GM23338 (cell line): ENCODE measurements around the gene PHTF1. TPM values are rescaled to one million over a fixed set of nuclear protein-coding genes. Genes with fewer than 3 reads are reported as not detected.

Experiments used
- ATAC-seq: fragments of 200-7000 bp; cut with Tn5 transposase; 3 replicates; pipeline ENCODE4 v1.9.1; 2020
- DNase-seq: peaks from one replicate; pipeline ENCODE4 v3.0.0-alpha.2; 2015; ENCODE audit warnings: low spot score
- H2AFZ ChIP-seq: fragments of 200-600 bp; sonication (generic); 2 replicates; pipeline ENCODE4 v1.8.0; 2016; ENCODE audit warnings: antibody characterized with exemption, mild to moderate bottlenecking, moderate library complexity
- H3F3A ChIP-seq: fragments of 200-600 bp; sonication (generic); replicated peaks from 2 replicates; pipeline ENCODE4 v1.8.0; 2017; ENCODE audit warnings: antibody characterized with exemption, mixed run types, low read depth
- H3K27ac ChIP-seq: fragments of 200-600 bp; sonication (generic); 2 replicates; pipeline ENCODE4 v1.6.1; 2016; ENCODE audit warnings: low read depth
- H3K27me3 ChIP-seq: fragments of 200-600 bp; sonication (generic); 2 replicates; pipeline ENCODE4 v1.8.0; 2016; ENCODE audit warnings: mild to moderate bottlenecking, mixed run types, moderate library complexity; ENCODE audit not compliant: insufficient read depth
- H3K36me3 ChIP-seq: fragments of 200-600 bp; sonication (generic); 2 replicates; pipeline ENCODE4 v1.8.0; 2016; ENCODE audit warnings: mild to moderate bottlenecking; ENCODE audit not compliant: insufficient read depth
- H3K4me1 ChIP-seq: fragments of 200-600 bp; sonication (generic); 2 replicates; pipeline ENCODE4 v1.8.0; 2016; ENCODE audit warnings: mild to moderate bottlenecking, moderate library complexity; ENCODE audit not compliant: insufficient read depth
- H3K4me2 ChIP-seq: fragments of 200-600 bp; sonication (generic); 2 replicates; pipeline ENCODE4 v1.7.1; 2017; ENCODE audit warnings: mixed run types
- H3K4me3 ChIP-seq: fragments of 200-600 bp; sonication (generic); 2 replicates; pipeline ENCODE4 v1.6.1; 2016; ENCODE audit warnings: mixed run types
- H3K79me2 ChIP-seq: fragments of 200-600 bp; sonication (generic); replicated peaks from 2 replicates; pipeline ENCODE4 v1.8.0; 2017; ENCODE audit warnings: mild to moderate bottlenecking; ENCODE audit not compliant: insufficient read depth
- H3K9me2 ChIP-seq: fragments of 200-600 bp; sonication (generic); 2 replicates; pipeline ENCODE4 v1.8.0; 2017; ENCODE audit not compliant: insufficient read depth
- H4K20me1 ChIP-seq: fragments of 200-600 bp; sonication (generic); replicated peaks from 2 replicates; pipeline ENCODE4 v1.8.0; 2017; ENCODE audit warnings: mild to moderate bottlenecking; ENCODE audit not compliant: insufficient read depth
- H3K27ac Mint-ChIP-seq: 2 replicates; pipeline ENCODE4 v1.8.0; 2020; ENCODE audit warnings: inconsistent platforms, mild to moderate bottlenecking, moderate library complexity, mixed read lengths
- H3K27me3 Mint-ChIP-seq: 3 replicates; pipeline ENCODE4 v1.8.0; 2022; ENCODE audit warnings: low read depth, mild to moderate bottlenecking, moderate library complexity, mixed read lengths, inconsistent platforms; ENCODE audit not compliant: insufficient read depth, poor library complexity
- H3K36me3 Mint-ChIP-seq: 3 replicates; pipeline ENCODE4 v1.8.0; 2021; ENCODE audit warnings: low read depth, mild to moderate bottlenecking, inconsistent platforms, moderate library complexity, mixed read lengths
- H3K4me1 Mint-ChIP-seq: 3 replicates; pipeline ENCODE4 v1.8.0; 2020; ENCODE audit warnings: mild to moderate bottlenecking, inconsistent platforms, mixed read lengths
- H3K4me3 Mint-ChIP-seq: 3 replicates; pipeline ENCODE4 v1.8.0; 2021; ENCODE audit warnings: moderate library complexity, mild to moderate bottlenecking, inconsistent platforms, mixed read lengths
- H3K9me3 Mint-ChIP-seq: 3 replicates; pipeline ENCODE4 v1.8.0; 2020; ENCODE audit warnings: moderate library complexity, mild to moderate bottlenecking, inconsistent platforms, mixed read lengths
- CREB1 ChIP-seq: fragments of 250-450 bp; sonication (Bioruptor Pico); IDR thresholded peaks from 2 replicates; pipeline ENCODE4 v1.5.0; 2020; ENCODE audit warnings: low read depth, mild to moderate bottlenecking, moderate library complexity
- ETS1 ChIP-seq: IDR thresholded peaks from 2 replicates; pipeline ENCODE4 v1.6.1; 2016; ENCODE audit warnings: antibody characterized with exemption
- EZH2phosphoT487 ChIP-seq: fragments of 200-600 bp; sonication (generic); IDR thresholded peaks from one replicate; pipeline ENCODE4 v1.8.1; 2018; ENCODE audit warnings: antibody characterized with exemption; ENCODE audit not compliant: unreplicated experiment
- JUNB ChIP-seq: IDR thresholded peaks from one replicate; pipeline ENCODE4 v1.6.1; 2016; ENCODE audit warnings: antibody characterized with exemption; ENCODE audit not compliant: unreplicated experiment
- POLR2AphosphoS5 ChIP-seq: IDR thresholded peaks from 2 replicates; pipeline ENCODE4 v1.6.1; 2016; ENCODE audit warnings: antibody characterized with exemption, low read depth
- ZNF114 ChIP-seq: fragments of 250-450 bp; sonication (Bioruptor Pico); IDR thresholded peaks from 2 replicates; pipeline ENCODE4 v1.5.0; 2020; ENCODE audit warnings: mild to moderate bottlenecking, moderate library complexity
- ZNF331 ChIP-seq: fragments of 250-450 bp; sonication (Bioruptor Pico); IDR thresholded peaks from 2 replicates; pipeline ENCODE4 v1.5.0; 2020; ENCODE audit warnings: low read depth, mild to moderate bottlenecking, moderate library complexity
- long read RNA-seq: library from polyadenylated mRNA; unstranded; transcript quantifications from one replicate; pipeline ENCODE4 v2.0.0, GENCODE V29; 2020; ENCODE audit not compliant: unreplicated experiment
- polyA plus RNA-seq: library from polyadenylated mRNA; unstranded; fragments of >200 nt; fragmentation: Nextera tagmentation; extraction: Ambion mirVana; gene quantifications from 2 replicates; pipeline ENCODE4 v1.2.1, GENCODE V29; 2016
- total RNA-seq: library from RNA; depleted of rRNA; stranded (reverse); fragments of >200 nt; shearing (Covaris generic); gene quantifications from 2 replicates; pipeline ENCODE4 v1.2.3, GENCODE V29; 2014; rRNA removed
- TF ChIP-seq, protein P1 (sequence below), 2 experiments: fragments of 200-600 bp in 1 of 2; sonication (generic) in 1 of 2; conservative IDR thresholded peaks; 2 replicates each; pipeline versions ENCODE4 v1.5.1 to v1.6.1; 2016 to 2017; ENCODE audit warnings: antibody characterized with exemption in 2 of 2, low read depth in 2 of 2, mild to moderate bottlenecking in 2 of 2, moderate library complexity in 1 of 2
- TF ChIP-seq, protein P2 (sequence below): IDR thresholded peaks from one replicate; pipeline ENCODE4 v1.6.1; 2018; ENCODE audit warnings: antibody characterized with exemption; ENCODE audit not compliant: unreplicated experiment

PHTF1 gene
- total RNA-seq = 21.6 and 24.5 TPM in 2 replicates
- 18.7 and 19.1 TPM in 2 replicates for polyA plus RNA-seq
- long read RNA-seq, partial matches to known transcripts = 5 of 12 reads
- long read RNA-seq, other reads (novel, unspliced or antisense) = 6 of 12 reads

- Mint-ChIP-seq H3K4me1 (peaks cover 16% of the 10 kb centered on the region), H3K36me3 (peaks cover 25% of the 10 kb centered on the region)
- peak; percentile 90 for ATAC-seq
These were observed at the start of gene PHTF1 for GRCh38 chr1:113759333-113760101. Gene PHTF1, minus strand, starts transcription at chr1:113759486. Its CDS starts 783 bp downstream, at chr1:113758703.

GRCh38 chr1:113808450-113809195 is 49.3 kb upstream of the PHTF1 start:
- H3K79me2 ChIP-seq = peaks cover 80% of the 10 kb centered on the region
- Mint-ChIP-seq H3K27ac (no peak overlapping the region), H3K36me3 (peaks cover 7% of the 10 kb centered on the region; the same call in 2 of the 3 replicates), H3K4me3 (no peak overlapping the region), H3K9me3 (no peaks in the 10 kb centered on the region), H3K27me3 (peaks cover 10% of the 10 kb centered on the region), H3K4me1 (peaks cover 21% of the 10 kb centered on the region)
- H3F3A ChIP-seq = no peaks in the 10 kb centered on the region
- no peak for ATAC-seq
- H3K27ac ChIP-seq = no peak overlapping the region
- no peak overlapping the region for H2AFZ ChIP-seq
- H3K4me3 ChIP-seq = no peak overlapping the region
- H3K27me3 ChIP-seq = no peaks in the 10 kb centered on the region
- H3K36me3 ChIP-seq = no peaks in the 10 kb centered on the region
- H4K20me1 ChIP-seq = peaks cover 27% of the 10 kb centered on the region; the same call in 1 of the 2 replicates
- no peak for DNase-seq
- H3K4me2 ChIP-seq = no peak overlapping the region
- peaks cover 20% of the 10 kb centered on the region for H3K4me1 ChIP-seq
- H3K9me2 ChIP-seq = no peaks in the 10 kb centered on the region
- TF ChIP-seq, protein P1, sequence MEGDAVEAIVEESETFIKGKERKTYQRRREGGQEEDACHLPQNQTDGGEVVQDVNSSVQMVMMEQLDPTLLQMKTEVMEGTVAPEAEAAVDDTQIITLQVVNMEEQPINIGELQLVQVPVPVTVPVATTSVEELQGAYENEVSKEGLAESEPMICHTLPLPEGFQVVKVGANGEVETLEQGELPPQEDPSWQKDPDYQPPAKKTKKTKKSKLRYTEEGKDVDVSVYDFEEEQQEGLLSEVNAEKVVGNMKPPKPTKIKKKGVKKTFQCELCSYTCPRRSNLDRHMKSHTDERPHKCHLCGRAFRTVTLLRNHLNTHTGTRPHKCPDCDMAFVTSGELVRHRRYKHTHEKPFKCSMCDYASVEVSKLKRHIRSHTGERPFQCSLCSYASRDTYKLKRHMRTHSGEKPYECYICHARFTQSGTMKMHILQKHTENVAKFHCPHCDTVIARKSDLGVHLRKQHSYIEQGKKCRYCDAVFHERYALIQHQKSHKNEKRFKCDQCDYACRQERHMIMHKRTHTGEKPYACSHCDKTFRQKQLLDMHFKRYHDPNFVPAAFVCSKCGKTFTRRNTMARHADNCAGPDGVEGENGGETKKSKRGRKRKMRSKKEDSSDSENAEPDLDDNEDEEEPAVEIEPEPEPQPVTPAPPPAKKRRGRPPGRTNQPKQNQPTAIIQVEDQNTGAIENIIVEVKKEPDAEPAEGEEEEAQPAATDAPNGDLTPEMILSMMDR (conservative IDR thresholded peaks at IDR 0.05; ENCODE audit: low read depth in 2 of 2) = no peak
- TF ChIP-seq ZNF114 (CRISPR knock-in tag) (no peak), JUNB (no peak), POLR2AphosphoS5 (no peak), CREB1 (CRISPR knock-in tag) (no peak), EZH2phosphoT487 (no peak), ZNF331 (no peak)
- TF ChIP-seq, protein P2, sequence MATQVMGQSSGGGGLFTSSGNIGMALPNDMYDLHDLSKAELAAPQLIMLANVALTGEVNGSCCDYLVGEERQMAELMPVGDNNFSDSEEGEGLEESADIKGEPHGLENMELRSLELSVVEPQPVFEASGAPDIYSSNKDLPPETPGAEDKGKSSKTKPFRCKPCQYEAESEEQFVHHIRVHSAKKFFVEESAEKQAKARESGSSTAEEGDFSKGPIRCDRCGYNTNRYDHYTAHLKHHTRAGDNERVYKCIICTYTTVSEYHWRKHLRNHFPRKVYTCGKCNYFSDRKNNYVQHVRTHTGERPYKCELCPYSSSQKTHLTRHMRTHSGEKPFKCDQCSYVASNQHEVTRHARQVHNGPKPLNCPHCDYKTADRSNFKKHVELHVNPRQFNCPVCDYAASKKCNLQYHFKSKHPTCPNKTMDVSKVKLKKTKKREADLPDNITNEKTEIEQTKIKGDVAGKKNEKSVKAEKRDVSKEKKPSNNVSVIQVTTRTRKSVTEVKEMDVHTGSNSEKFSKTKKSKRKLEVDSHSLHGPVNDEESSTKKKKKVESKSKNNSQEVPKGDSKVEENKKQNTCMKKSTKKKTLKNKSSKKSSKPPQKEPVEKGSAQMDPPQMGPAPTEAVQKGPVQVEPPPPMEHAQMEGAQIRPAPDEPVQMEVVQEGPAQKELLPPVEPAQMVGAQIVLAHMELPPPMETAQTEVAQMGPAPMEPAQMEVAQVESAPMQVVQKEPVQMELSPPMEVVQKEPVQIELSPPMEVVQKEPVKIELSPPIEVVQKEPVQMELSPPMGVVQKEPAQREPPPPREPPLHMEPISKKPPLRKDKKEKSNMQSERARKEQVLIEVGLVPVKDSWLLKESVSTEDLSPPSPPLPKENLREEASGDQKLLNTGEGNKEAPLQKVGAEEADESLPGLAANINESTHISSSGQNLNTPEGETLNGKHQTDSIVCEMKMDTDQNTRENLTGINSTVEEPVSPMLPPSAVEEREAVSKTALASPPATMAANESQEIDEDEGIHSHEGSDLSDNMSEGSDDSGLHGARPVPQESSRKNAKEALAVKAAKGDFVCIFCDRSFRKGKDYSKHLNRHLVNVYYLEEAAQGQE = no peak

More at GRCh38 chr1:113759333-113760101, at the start of gene PHTF1:
- Histone ChIP-seq H3K4me1 (peaks cover 9% of the 10 kb centered on the region; the same call in 1 of the 2 replicates), H3K27me3 (no peaks in the 10 kb centered on the region), H3K27ac (peak within 1 kb of the TSS; percentile 97), H2AFZ (peak within 1 kb of the TSS; percentile 69; the same call in 1 of the 2 replicates), H3K36me3 (no peaks in the 10 kb centered on the region; the same call in none of the 2 replicates), H4K20me1 (no peaks in the 10 kb centered on the region), H3F3A (peaks cover 8% of the 10 kb centered on the region; the same call in 1 of the 2 replicates), H3K9me2 (no peaks in the 10 kb centered on the region), H3K79me2 (peaks cover 16% of the 10 kb centered on the region), H3K4me3 (peak within 1 kb of the TSS; percentile 61), H3K4me2 (peak within 1 kb of the TSS; percentile 84)
- Mint-ChIP-seq H3K27ac (peak within 1 kb of the TSS; percentile 99), H3K9me3 (no peaks in the 10 kb centered on the region), H3K4me3 (peak within 1 kb of the TSS; percentile 96), H3K27me3 (peaks cover 5% of the 10 kb centered on the region)
- DNase-seq = peak; percentile 90
- 0 out of 2 replicates have a peak, but pooled peaks have one; percentile 12 for TF ChIP-seq ETS1
- TF ChIP-seq POLR2AphosphoS5 = peak; percentile 77
- no peak for TF ChIP-seq CREB1 (CRISPR knock-in tag)
